GM10248 (cell line): Measurements from ENCODE around the gene GNAS.

Experiments
- CTCF ChIA-PET: fragments of 300-600 bp; sonication (Branson Sonifier 250); formaldehyde crosslinking; extraction: SDS; loops from one replicate; lab custom pipeline; 2021; ENCODE audit warnings: antibody characterized with exemption; lab: Yijun Ruan, JAX
- POLR2A ChIA-PET: fragments of 350-650 bp; sonication (Branson Sonifier 250); formaldehyde crosslinking; extraction: SDS; loops from one replicate; lab custom pipeline; 2020; ENCODE audit warnings: antibody characterized with exemption; lab: Yijun Ruan, JAX
- DNase-seq: peaks from one replicate; pipeline ENCODE4 v3.0.0; 2012; ENCODE audit errors: extremely low spot score
- TF ChIP-seq, protein P1 (sequence below): IDR thresholded peaks from 2 replicates; pipeline ENCODE4 v1.5.1; 2012; ENCODE audit warnings: mild to moderate bottlenecking, low read depth; ENCODE audit errors: extremely low read depth, missing control alignments, control extremely low read depth

Gene GNAS

DNA sequence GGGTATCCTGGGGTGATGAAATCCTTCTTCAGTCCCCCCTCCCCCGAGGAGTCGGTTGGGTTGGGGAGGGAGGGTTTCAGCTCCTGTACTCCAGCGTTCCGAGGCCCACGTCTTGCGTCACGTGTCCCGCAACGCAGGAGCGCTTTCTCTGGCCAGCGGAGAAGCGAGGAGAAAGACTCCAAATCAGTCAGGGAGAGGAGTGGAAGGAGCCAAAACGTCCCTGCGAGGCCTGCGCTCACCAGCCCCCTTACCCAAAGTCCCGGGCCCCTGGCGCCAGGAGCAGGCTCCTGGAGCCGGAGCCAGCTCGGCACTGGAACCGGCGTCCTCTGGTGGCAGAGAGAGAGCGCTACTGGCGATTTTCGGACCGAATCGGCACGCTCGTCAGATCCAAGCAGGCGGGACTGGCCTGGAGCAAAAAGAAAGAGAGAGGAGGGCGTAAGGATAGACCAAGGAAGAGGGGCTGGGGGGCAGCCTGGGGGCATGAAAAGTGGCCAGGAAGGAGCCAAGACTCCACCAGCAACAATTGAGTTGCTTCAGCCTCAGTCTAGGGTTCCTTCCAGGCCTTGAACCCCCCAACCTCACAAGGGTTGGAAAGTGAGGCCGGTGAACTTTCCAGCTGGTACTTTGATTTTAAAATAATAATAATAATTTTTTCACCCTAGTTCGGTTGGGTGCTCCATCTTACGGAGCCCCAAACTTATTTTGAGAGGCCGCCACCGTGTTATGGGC, at the start of gene GNAS:
Gene GNAS (plus strand): TSS at position 174 of the 729 bp plus-strand sequence.
- ChIA-PET CTCF (interaction anchor here (0.6 to 2.8 kb wide), 4 partner anchors 11 to 202 kb away, joined by 3 to 11 read pairs (median 4); partner anchors contain the start of gene STX16), POLR2A (no interaction called here)
- TF ChIP-seq, protein P1, sequence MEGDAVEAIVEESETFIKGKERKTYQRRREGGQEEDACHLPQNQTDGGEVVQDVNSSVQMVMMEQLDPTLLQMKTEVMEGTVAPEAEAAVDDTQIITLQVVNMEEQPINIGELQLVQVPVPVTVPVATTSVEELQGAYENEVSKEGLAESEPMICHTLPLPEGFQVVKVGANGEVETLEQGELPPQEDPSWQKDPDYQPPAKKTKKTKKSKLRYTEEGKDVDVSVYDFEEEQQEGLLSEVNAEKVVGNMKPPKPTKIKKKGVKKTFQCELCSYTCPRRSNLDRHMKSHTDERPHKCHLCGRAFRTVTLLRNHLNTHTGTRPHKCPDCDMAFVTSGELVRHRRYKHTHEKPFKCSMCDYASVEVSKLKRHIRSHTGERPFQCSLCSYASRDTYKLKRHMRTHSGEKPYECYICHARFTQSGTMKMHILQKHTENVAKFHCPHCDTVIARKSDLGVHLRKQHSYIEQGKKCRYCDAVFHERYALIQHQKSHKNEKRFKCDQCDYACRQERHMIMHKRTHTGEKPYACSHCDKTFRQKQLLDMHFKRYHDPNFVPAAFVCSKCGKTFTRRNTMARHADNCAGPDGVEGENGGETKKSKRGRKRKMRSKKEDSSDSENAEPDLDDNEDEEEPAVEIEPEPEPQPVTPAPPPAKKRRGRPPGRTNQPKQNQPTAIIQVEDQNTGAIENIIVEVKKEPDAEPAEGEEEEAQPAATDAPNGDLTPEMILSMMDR, result peak; percentile 58
- peak; percentile 52 for DNase-seq

DNA sequence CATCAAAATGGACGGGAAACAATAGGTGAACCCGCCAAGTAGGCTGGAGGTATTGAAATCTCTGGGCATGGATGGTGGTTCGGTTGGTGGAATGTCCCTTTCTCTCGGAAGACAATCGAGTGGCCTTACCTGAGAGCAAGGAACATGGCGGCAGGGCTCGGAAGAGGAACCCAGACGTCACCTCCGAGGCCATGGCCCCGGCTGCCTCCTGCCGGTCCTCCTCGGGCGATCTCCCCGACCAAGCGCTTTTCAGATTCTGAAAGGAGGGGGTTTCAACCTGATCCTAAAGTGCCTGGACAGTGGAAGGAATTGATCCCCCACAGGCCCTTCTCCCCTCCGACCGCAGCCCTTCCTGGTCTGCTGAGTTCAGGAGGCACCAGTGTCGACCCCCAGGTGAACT, 49.0 kb upstream of the GNAS start:
- TF ChIP-seq, protein P1, result no peak
- no peak for DNase-seq
- ChIA-PET POLR2A (no interaction called here), CTCF (no interaction called here)

DNA sequence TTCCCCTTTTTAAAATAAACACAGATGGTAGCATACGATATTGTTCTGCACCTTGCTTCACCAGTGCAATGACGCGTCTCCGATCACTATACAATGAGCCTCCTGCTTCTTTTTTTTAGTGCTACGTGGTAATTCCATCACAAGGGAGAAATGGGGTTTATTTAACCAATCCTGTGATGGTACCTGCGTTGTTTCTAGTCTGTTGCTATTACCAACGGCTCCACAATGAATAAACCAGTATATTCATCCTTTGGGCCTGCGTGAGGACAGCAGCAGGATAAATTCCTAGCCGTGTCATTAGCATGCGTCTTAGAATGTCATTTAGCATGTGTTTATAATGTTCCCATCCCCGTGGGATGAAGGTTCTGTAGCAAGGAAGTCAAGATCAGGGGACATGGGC, 44.7 kb upstream of the GNAS start:
- ChIA-PET POLR2A (no interaction called here), CTCF (no interaction called here)
- DNase-seq, result no peak
- TF ChIP-seq, protein P1, result no peak

DNA sequence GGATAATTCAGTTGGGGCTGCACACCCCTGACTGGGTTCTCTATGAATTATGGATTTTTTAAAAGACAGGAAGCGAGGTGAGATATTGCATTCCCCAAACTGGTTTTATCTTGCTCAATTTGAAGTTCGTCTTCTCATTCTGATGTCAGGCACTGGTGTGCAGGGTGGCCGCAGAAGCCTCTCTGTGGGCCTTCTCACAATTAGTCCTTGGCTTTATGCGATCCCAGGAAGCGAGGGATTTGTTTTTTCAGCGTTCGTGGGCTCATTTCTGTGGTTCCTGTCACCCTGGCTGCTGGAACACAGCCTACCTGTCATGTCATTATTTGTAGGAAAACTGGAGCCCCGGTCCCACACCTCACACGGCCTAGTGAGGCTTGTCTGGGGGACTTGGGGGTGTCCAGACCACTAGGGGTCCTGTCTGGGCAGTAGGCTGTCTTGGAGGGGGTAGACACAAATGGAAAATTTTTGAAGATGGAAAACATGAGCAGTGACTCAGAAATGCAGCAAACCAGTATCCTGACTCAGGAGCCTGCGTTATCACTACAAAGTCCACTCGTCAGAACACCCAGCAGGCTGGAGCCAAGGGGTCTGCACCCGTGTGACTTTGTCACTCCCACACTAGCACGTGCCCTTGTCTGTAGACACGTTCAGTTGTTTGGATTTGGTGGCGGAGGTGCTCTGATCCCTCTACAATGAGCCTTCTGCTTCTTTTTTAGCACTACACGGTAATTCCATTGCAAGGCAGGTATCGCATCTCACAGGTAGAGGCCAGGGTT, 44.1 kb upstream of the GNAS start:
- ChIA-PET CTCF (no interaction called here), POLR2A (no interaction called here)
- TF ChIP-seq, protein P1, result no peak
- no peak for DNase-seq

DNA sequence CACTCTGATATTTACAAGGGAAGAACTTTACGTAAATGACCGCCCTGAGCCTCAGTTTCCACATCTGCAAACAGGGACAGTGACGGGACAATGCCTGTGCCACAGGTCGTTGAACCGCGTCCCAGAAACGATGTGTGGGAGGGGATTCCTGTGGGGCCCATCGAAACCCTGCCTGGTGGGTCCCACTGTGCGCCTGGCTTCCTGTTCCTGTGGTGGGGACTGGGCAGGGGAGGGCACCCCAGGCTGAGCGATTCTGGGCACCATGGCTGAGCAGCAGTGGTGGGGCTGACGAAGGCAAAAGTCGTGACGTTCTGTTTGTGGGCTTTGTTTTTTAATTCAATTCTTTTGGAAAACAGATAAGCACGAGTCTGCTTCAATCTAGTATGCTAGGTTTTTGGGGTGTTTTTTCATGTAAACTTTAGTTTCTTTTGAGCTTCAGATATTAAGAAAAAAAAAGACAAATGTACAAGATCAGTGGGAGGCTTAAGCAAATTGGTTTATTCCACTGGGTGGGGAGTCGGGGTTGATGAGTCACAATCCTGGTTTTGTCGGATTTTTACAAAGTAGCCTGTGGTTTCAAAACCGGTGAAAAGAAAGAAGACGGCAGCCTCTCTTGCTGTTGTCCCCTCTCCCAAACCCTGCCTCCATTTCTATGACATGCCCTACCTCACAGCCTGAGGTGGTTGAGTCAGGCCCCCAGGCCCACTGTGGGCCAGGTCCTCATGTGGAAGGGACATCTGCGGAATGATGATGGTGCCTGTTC, 42.2 kb upstream of the GNAS start:
- POLR2A ChIA-PET, result no interaction called here
- DNase-seq, result no peak
- TF ChIP-seq, protein P1, result no peak
- CTCF ChIA-PET, result no interaction called here

DNA sequence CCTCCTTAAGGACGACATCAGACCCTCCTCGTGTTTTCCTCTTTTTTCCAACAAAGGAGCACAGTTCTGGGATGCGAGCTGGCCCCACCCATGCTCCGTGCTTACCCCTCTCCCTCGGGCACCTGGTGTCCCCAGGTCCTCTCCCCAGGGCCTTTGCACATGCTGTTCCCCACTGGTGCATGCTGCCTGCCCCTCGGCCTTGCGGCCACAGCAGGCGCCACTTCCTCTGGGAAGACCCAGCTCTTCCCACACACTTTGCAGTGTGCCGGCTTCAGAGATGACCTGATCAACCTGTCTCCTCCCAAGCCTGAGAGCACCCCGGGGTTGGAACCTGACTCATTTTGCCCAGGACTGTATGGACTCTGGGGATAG, 41.7 kb upstream of the GNAS start:
- TF ChIP-seq, protein P1, result no peak
- no peak for DNase-seq
- CTCF ChIA-PET, result no interaction called here
- POLR2A ChIA-PET, result no interaction called here
